Skeletal muscle satellite cell (primary cell): ENCODE data around the gene MAGEB10. TPM values are rescaled to one million over a fixed set of nuclear protein-coding genes. Genes with fewer than 3 reads are reported as not detected.
"Not testable (repeated sequence)": the region's sequence is repeated elsewhere in the genome, so short reads cannot be mapped to it uniquely, and the experiment has no call there.

Experiments used
- H3K27me3 ChIP-seq: 2 replicates; pipeline ENCODE4 v1.7.0; 2013; ENCODE audit warnings: low read length; ENCODE audit not compliant: control insufficient read depth, insufficient read depth
- H3K36me3 ChIP-seq: 2 replicates; pipeline ENCODE4 v1.7.0; 2013; ENCODE audit warnings: mild to moderate bottlenecking, control low read depth, low read length; ENCODE audit not compliant: insufficient read depth
- H3K4me1 ChIP-seq: 2 replicates; pipeline ENCODE4 v1.7.0; 2013; ENCODE audit warnings: low read length; ENCODE audit not compliant: control insufficient read depth, insufficient read depth
- H3K4me2 ChIP-seq: 2 replicates; pipeline ENCODE4 v1.7.0; 2013; ENCODE audit warnings: mild to moderate bottlenecking, low read length
- H3K4me3 ChIP-seq: 2 replicates; pipeline ENCODE4 v1.7.0; 2013; ENCODE audit warnings: low read length
- H3K9ac ChIP-seq: 2 replicates; pipeline ENCODE4 v1.7.0; 2013; ENCODE audit warnings: mild to moderate bottlenecking, low read depth, low read length, moderate library complexity
- H3K9me3 ChIP-seq: replicated peaks from 2 replicates; pipeline ENCODE4 v1.7.0; 2013; ENCODE audit warnings: mild to moderate bottlenecking, control low read depth, low read length
- total RNA-seq: library from RNA; depleted of rRNA; stranded (reverse); fragments of >200 nt; gene quantifications from 2 replicates; pipeline ENCODE4 v1.2.3, GENCODE V29; 2012; rRNA removed

MAGEB10 gene
- not detected in 2 replicates for total RNA-seq

DNA sequence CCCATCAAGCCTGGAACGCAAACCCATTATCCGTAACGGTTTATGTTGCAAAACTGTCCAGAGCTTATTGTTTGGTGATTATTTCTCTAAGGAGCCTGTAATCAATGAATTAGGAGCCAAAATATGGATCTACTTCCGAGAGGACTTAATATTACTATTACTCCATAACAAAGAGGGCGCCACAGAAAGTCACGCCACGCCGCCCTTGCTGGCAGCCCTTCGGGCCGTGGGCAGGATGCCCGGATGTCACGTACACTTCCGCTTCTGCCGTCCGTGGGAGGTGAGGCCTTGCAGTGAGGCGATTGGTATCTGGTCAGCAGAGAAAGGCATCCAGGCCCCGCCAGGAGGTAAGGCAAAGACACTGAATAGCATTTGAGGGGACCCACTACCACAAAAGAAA, at the start of gene MAGEB10:
TSS of gene MAGEB10 (plus strand) at position 301 of the 400 bp plus-strand sequence. CDS start 13,317 bp downstream, outside the sequence.
- H3K36me3 ChIP-seq: no peaks in the 10 kb centered on the region
- H3K4me3 ChIP-seq: no peak within 1 kb of the TSS
- H3K9me3 ChIP-seq: no peaks in the 10 kb centered on the region
- H3K4me2 ChIP-seq: no peak within 1 kb of the TSS
- no peaks in the 10 kb centered on the region for H3K4me1 ChIP-seq
- no peak within 1 kb of the TSS for H3K9ac ChIP-seq
- H3K27me3 ChIP-seq: no peaks in the 10 kb centered on the region

DNA sequence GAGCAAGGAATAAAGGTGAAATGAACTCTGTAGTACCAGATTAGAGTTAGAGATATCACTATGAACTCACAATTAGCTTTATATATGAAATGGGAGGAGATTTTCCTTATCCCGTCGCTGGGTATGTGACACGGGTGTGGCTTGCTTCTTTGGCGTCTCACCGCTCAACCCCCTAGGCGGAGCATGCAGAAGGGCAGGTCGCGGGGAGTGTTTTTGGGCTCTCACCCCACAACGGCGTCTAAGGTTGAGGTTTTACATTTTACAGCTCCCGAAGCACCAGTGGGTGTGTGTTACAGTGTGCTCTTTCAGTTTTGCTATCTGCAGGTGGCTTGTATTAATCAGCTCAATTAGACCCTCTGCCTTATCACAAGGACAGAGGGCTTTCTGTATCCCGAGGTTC, 42.1 kb upstream of the MAGEB10 start:
- no peaks in the 10 kb centered on the region for H3K27me3 ChIP-seq
- H3K9me3 ChIP-seq: no peaks in the 10 kb centered on the region

GRCh38 chrX:27767387-27767786, 40.4 kb upstream of the MAGEB10 start:
- no peak overlapping the region for H3K4me3 ChIP-seq
- no peaks in the 10 kb centered on the region for H3K9me3 ChIP-seq
- H3K4me1 ChIP-seq: no peaks in the 10 kb centered on the region
- no peak overlapping the region for H3K9ac ChIP-seq
- H3K27me3 ChIP-seq: no peaks in the 10 kb centered on the region
- no peaks in the 10 kb centered on the region for H3K36me3 ChIP-seq
- no peak overlapping the region for H3K4me2 ChIP-seq

More for the DNA sequence above, 42.1 kb upstream of the MAGEB10 start:
- Histone ChIP-seq H3K4me2 (no peak overlapping the region), H3K9ac (no peak overlapping the region), H3K4me3 (no peak overlapping the region), H3K36me3 (no peaks in the 10 kb centered on the region), H3K4me1 (no peaks in the 10 kb centered on the region)

GRCh38 chrX:27775984-27776383, 31.8 kb upstream of the MAGEB10 start:
- H3K4me3 ChIP-seq: no peak overlapping the region
- no peaks in the 10 kb centered on the region for H3K36me3 ChIP-seq
- no peak overlapping the region for H3K9ac ChIP-seq
- H3K9me3 ChIP-seq: no peaks in the 10 kb centered on the region
- H3K4me1 ChIP-seq: no peaks in the 10 kb centered on the region
- no peak overlapping the region for H3K4me2 ChIP-seq
- no peaks in the 10 kb centered on the region for H3K27me3 ChIP-seq

DNA sequence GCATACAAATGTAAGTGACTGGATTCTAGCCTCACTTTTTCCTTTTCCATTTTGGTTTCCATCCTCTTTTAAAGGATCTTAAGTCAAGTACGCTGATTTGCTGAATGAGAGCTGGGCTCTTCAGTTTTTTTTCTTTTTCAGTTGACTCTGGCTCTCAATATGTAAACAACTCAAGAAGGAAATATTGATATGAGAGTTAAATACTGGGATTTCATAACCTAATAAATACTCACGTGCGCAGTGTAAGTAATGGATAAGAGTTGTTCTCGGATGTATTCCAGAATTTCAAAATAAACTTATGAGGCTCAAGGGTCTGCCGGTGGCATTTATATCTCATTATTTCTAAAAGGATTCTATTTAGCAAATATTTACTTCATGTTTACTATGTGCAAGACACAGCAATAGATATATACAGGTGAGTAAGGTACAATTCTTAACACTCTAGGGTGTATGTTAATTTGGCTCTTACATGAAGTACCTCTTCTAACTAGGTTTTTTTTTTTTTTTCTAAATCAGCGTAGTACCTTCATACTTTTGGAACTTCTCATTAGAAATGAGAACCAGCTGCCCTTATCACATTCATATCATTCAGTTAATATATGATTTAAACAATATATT, 11.0 kb upstream of the MAGEB10 start:
- Histone ChIP-seq H3K4me3 (no peak overlapping the region), H3K36me3 (no peaks in the 10 kb centered on the region), H3K4me2 (no peak overlapping the region), H3K9ac (no peak overlapping the region), H3K4me1 (no peaks in the 10 kb centered on the region), H3K27me3 (no peaks in the 10 kb centered on the region), H3K9me3 (no peaks in the 10 kb centered on the region)

GRCh38 chrX:27797575-27797974, 10.2 kb upstream of the MAGEB10 start:
- H3K4me2 ChIP-seq: no peak overlapping the region
- H3K4me1 ChIP-seq: no peaks in the 10 kb centered on the region
- no peak overlapping the region for H3K4me3 ChIP-seq
- no peaks in the 10 kb centered on the region for H3K36me3 ChIP-seq
- no peak overlapping the region for H3K9ac ChIP-seq
- H3K9me3 ChIP-seq: no peaks in the 10 kb centered on the region
- no peaks in the 10 kb centered on the region for H3K27me3 ChIP-seq

- Histone ChIP-seq H3K4me2 (no peak overlapping the region), H3K4me1 (no peaks in the 10 kb centered on the region), H3K9ac (no peak overlapping the region), H3K9me3 (no peaks in the 10 kb centered on the region), H3K27me3 (no peaks in the 10 kb centered on the region), H3K4me3 (no peak overlapping the region), H3K36me3 (no peaks in the 10 kb centered on the region)
Observed at GRCh38 chrX:27808226-27808625, 436 bp downstream of the MAGEB10 start.

DNA sequence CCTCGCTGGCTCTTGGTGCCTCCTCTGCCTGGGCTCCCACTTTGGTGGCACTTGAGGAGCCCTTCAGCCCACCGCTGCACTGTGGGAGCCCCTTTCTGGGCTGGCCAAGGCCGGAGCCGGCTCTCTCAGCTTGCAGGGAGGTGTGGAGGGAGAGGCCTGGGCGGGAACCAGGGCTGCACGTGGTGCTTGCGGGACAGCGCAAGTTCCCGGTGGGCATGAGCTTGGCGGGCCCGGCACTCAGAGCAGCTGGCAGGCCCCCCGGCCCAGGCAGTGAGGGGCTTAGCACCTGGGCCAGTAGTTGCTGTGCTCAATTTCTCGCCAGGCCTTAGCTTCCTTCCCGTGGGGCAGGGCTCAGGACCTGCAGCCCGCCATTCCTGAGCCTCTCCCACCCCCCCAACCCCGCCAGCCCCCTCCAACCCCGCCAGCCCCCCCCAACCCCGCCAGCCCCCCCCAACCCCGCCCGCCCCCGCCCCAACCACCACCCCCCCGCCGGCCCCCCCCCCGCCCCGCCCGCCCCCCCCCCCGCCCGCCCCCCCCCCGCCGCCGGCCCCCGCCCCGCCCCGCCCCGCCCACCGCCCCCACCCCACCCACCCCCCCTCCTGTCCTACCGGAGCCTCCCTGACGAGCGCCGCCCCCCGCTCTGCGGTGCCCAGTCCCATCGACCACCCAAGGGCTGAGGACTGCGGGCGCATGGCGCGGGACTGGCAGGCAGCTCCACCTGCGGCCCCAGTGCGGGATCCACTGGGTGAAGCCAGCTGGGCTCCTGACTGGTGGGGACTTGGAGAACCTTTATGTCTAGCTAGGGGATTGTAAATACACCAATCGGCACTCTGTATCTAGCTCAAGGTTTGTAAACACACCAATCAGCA, 1.4 kb downstream of the MAGEB10 start:
- not testable (repeated sequence) for H3K27me3 ChIP-seq, H3K4me2 ChIP-seq, H3K4me3 ChIP-seq, H3K9me3 ChIP-seq, H3K9ac ChIP-seq, H3K36me3 ChIP-seq, H3K4me1 ChIP-seq

GRCh38 chrX:27815209-27815608, 7.4 kb downstream of the MAGEB10 start:
- Histone ChIP-seq H3K27me3 (no peaks in the 10 kb centered on the region), H3K9ac (no peak overlapping the region), H3K4me3 (no peak overlapping the region), H3K9me3 (no peaks in the 10 kb centered on the region), H3K36me3 (no peaks in the 10 kb centered on the region), H3K4me2 (no peak overlapping the region), H3K4me1 (no peaks in the 10 kb centered on the region)

- no peak overlapping the region for H3K4me2 ChIP-seq
- H3K4me3 ChIP-seq: no peak overlapping the region
- no peak overlapping the region for H3K9ac ChIP-seq
- H3K4me1 ChIP-seq: no peaks in the 10 kb centered on the region
- H3K9me3 ChIP-seq: no peaks in the 10 kb centered on the region
- no peaks in the 10 kb centered on the region for H3K27me3 ChIP-seq
- no peaks in the 10 kb centered on the region for H3K36me3 ChIP-seq
Observed at GRCh38 chrX:27823812-27824211, 16.0 kb downstream of the MAGEB10 start.

DNA sequence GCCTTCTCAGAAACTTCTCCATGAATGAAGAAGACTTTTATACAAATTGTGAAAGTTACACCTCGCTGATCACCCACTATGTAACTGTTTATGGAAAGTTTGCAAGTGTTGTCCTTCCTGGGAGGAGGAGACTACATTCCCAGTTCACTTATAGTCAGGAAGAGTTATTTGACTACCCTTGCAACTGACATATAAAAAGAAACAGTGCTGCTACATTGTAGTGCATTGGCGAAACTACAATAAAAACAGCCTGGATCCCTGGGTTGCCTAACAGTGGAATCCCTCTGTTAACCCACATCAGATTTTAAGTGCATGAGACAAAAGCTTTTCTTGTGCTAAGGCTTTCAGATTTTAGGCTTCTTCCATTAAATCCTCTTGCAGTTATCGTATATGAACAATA, 30.4 kb downstream of the MAGEB10 start:
- Histone ChIP-seq H3K9ac (no peak overlapping the region), H3K4me3 (no peak overlapping the region), H3K4me1 (no peaks in the 10 kb centered on the region), H3K9me3 (no peaks in the 10 kb centered on the region), H3K4me2 (no peak overlapping the region), H3K27me3 (no peaks in the 10 kb centered on the region), H3K36me3 (no peaks in the 10 kb centered on the region)

DNA sequence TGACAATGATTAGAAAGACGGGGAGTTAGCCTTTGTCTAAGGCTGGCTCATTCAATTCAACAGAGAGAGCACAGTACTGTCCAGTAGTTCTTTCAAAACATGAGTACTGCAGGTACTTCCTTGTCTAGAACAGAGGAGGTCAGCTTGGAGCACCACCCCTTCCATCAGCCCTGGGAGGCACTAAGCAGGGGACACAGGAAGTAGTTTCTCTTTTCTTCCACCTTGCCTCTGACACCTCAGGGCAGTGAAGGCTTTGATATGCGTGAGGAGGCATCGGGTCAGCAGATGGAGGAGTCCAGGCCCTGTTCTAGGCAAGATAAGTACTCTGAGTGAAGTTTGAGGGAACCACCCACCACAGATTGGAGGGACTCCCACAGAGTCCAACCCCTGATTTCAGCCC, 33.1 kb downstream of the MAGEB10 start:
- H3K27me3 ChIP-seq: no peaks in the 10 kb centered on the region
- no peaks in the 10 kb centered on the region for H3K9me3 ChIP-seq
- no peak overlapping the region for H3K9ac ChIP-seq
- no peak overlapping the region for H3K4me3 ChIP-seq
- no peaks in the 10 kb centered on the region for H3K36me3 ChIP-seq
- H3K4me2 ChIP-seq: no peak overlapping the region
- H3K4me1 ChIP-seq: no peaks in the 10 kb centered on the region
